ENCODE measurements around the gene ZNF367.

ZNF367 gene

GRCh38 chr9:96436456-96437126 is 18.4 kb upstream of the ZNF367 start:
- DNase-seq = no peak

- no peak for DNase-seq
Measured at GRCh38 chr9:96436063-96436455, 17.9 kb upstream of the ZNF367 start.

GRCh38 chr9:96435345-96435744 is 17.2 kb upstream of the ZNF367 start:
- DNase-seq = no peak

GRCh38 chr9:96430377-96430776 is 12.2 kb upstream of the ZNF367 start:
- no peak for DNase-seq

GRCh38 chr9:96429732-96430131 is 11.6 kb upstream of the ZNF367 start:
- no peak for DNase-seq

- DNase-seq = no peak
Measured at GRCh38 chr9:96425500-96426169, 7.5 kb upstream of the ZNF367 start.

- no peak for DNase-seq
Measured at GRCh38 chr9:96423985-96424336, 5.8 kb upstream of the ZNF367 start.

GRCh38 chr9:96423322-96423984 is 5.3 kb upstream of the ZNF367 start:
- DNase-seq = no peak

- DNase-seq = peak; percentile 93
Measured at GRCh38 chr9:96420468-96421219, 2.5 kb upstream of the ZNF367 start.

- no peak for DNase-seq
Measured at GRCh38 chr9:96419691-96419969, 1.5 kb upstream of the ZNF367 start.

- peak; percentile 24 for DNase-seq
Measured at GRCh38 chr9:96418920-96419690, 935 bp upstream of the ZNF367 start.

GRCh38 chr9:96417661-96418082 is 498 bp downstream of the ZNF367 start:
- no peak for DNase-seq

GRCh38 chr9:96417051-96417586 is 1.1 kb downstream of the ZNF367 start:
- peak; percentile 81 for DNase-seq

- DNase-seq = no peak
Measured at GRCh38 chr9:96413302-96414221, 4.6 kb downstream of the ZNF367 start.

GRCh38 chr9:96412174-96412913 is 5.8 kb downstream of the ZNF367 start:
- no peak for DNase-seq

GRCh38 chr9:96411129-96411838 is 6.9 kb downstream of the ZNF367 start:
- DNase-seq = no peak

- no peak for DNase-seq
Measured at GRCh38 chr9:96408409-96409280, 9.5 kb downstream of the ZNF367 start.

- DNase-seq = no peak
Measured at GRCh38 chr9:96400132-96400910, 17.8 kb downstream of the ZNF367 start.
